Stimulated activated CD4-positive, alpha-beta T cell treated with anti-CD3 and anti-CD28 coated beads, TNF-alpha, amount 100 ng/mL, for 4 hours (primary cell): ENCODE measurements around the gene SLC4A4.
"Not testable (repeated sequence)": the region's sequence is repeated elsewhere in the genome, so short reads cannot be mapped to it uniquely, and the experiment has no call there.

Experiments used
- DNase-seq, 3 experiments: peaks; one replicate each; pipeline ENCODE4 v3.0.0-alpha.2; 2020; ENCODE audit warnings: low read depth in 3 of 3

Gene SLC4A4

GRCh38 chr4:71408961-71409360 is 70.1 kb downstream of the SLC4A4 start:
- not testable (repeated sequence) for DNase-seq

DNA sequence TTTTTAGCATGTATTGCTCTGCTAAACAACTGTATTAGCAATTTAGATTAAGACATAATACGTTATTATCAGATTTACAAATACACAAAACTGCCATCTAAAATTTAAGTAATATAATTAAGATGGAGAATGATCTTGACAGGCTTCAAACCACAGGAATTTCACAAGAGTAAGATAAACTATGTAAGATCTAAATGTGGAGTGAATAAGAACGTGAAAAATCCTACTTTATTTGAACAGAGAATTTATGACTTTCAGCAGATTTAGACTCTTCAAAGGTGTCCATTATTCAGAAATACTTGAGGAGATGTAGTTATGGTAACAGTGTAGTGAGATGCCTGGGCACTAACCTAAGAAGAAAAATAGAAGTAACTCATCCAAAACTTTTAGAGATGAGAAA is 73.2 kb downstream of the SLC4A4 start:
- no peak for DNase-seq

DNA sequence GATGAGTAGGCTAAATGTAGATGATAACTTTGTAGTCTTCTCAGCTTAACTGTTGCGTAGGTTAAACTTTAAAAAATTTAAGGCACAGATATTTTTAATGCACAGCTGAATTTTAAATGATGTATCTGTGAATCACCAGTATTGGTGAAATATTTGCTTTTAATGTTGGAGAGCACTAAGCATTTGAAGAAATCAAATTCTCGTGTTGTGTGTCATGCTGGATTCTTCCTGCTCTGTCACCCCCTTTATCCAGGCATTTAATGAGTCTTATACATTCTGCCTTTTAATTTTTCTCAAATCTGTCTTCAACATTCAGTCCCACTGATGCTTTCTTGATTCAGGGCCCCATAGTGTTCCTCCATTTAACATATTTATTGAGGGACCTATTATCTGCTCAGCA is 76.7 kb downstream of the SLC4A4 start:
- no peak for DNase-seq

GRCh38 chr4:71417150-71417549 is 78.3 kb downstream of the SLC4A4 start:
- DNase-seq: no peak

DNA sequence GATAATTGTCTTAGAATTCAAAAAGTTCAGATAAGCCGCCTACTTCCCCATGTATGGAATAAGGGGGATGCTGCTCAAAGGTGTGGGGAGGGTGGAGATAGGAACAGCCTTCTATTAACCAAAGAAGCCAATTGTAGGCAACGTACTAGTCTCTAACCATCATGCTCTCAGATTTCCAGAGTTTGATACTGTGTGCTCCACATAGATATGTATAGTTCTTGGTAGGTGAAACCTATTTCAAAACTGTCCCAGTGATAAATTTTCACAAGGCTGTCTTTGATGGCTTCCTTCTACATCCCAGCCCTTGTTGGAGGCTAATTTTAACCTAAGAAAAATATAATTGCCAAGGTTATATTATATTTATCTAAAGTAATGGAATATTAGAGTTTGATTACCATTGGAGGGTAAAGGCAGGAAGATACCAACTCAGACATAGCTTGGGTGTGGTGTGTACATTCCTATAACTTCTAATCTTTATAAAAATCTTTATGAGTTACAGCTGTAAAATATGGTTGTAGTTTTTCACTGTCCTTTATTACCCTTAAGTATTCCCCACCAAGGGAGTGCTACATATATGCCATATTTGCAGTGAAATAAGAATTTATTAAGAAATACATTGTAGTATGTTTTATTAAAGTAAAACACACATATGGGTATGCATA is 87.7 kb downstream of the SLC4A4 start:
- no peak for DNase-seq

DNA sequence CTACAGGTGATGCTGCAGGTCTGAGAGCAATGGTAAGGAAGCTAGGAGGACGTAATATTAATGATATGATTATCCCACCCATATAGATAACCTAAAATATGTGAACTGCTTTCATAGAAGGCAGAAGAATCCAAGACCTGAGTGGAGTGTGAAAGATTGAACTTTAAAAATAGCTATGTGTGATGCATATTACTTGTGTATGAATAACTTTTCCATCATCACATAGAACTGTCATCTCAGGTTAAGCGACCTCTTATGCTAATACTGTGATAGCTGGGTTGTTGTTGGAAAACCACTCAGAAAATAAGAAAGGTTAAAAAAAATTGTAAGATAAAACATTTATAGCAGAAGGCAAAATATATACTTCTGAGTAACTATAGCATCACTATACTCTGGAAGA is 90.3 kb downstream of the SLC4A4 start:
- DNase-seq: no peak

GRCh38 chr4:71429962-71430361 is 91.1 kb downstream of the SLC4A4 start:
- DNase-seq: no peak

DNA sequence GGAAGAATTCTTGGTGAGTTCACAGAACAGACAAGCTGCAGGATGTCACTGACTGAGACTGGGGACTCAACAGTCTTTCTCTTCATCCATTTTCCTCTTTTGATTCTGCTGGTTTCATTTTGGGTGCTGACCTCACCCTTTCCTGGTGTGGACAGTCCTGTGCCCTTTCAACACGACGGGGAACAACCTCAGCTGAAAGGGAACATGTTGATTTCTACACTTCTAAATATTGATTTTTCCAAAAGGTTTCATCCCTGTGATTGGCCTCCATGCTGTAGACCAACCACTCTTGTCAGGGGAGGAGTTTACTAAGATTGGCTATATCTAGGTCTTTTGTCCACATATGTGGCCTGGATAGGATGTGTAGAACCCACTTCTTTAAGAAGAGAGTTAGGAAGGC is 91.8 kb downstream of the SLC4A4 start:
- no peak for DNase-seq

DNA sequence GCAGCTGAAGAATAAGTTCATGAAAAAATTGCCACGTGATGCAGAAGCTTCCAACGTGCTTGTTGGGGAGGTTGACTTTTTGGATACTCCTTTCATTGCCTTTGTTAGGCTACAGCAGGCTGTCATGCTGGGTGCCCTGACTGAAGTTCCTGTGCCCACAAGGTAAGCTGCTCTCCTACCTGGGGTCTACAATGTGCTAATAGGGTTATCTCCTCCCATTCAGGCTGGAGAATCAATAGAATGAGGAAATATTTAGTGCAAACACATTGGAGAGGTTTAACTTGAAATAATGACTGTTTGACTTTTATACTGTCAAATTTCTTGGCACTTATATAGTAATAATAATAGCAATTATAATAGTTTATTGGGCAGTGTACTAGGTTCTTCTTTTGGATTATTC is 101.8 kb downstream of the SLC4A4 start:
- DNase-seq: no peak

GRCh38 chr4:71441186-71442169 is 102.7 kb downstream of the SLC4A4 start:
- DNase-seq: no peak

DNA sequence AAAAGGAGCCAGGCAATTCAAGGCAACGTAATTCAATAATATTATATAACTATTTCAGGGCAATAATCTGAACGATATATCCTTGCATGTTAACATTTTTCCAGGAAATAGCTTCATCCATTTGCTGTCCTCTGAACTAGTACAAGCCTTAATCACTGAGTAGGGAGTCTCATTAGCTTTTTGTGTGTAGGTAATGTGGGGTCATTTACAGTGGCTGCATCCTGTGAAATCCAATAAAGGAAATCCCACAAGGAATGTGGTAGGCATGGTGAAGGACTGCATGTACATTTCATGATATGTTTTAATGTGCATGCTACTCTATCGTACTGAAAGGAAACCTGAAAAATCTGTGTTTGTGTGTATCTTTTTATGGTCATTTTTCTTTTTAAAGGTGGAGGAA is 103.5 kb downstream of the SLC4A4 start:
- DNase-seq: no peak

DNA sequence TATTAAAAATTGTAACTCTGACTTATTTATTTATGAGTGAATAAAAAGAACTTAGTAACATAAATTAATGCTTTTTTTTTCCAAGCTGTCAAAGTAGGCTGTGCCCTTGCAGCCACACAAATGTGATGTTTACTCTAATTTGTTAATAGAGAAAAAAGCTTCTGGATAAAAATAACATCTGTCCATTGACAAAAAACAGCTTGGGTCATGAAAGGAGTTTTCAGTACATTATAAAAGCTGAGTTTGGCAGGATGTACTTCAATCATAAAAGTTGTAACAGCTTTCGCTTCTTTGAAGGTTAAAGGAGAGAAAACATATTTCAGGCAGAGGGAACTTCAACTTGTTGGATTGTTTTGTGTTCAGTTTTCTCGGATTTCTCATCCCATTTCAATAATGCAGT is 105.6 kb downstream of the SLC4A4 start:
- DNase-seq: no peak

DNA sequence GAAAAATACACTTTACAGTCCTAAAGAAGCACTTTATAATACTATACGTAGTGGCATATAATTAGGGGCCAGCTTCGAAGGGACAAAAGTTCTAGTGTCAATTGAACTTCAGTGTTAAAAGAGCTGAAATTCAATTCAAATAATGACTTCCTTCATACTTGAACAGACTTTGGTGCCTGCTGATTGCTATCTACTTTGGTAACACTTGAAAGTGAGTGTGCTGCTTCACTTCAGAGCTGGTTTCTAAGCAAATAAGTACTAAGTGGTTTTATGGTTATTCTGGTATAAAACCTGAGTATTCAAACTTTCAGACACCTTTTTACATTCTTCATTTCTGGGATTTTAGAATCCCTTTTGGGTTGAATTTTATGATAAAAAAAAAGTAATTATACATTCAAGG is 107.0 kb downstream of the SLC4A4 start:
- DNase-seq: no peak

GRCh38 chr4:71446479-71447081 is 107.8 kb downstream of the SLC4A4 start:
- no peak for DNase-seq

- no peak for DNase-seq
These were observed 110.2 kb downstream of the SLC4A4 start for GRCh38 chr4:71449040-71449439.

DNA sequence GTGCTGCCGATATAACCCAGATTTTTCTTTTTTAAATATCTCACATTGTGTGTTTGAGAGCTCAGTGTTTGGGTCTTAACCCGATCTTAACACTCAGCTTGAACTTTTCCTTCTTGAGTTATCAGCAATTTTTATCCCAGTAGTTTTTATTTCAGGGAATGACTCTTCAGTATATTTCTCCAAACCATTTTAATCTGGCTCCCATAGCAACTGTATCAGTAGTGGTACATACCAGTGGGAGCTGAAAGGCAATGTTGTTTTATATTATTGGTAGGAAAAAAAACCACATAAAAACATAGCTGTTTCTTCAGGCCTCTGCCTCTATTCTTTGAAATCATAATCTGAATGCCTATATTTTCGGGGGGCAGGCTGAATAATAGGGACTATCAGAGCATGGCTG is 111.1 kb downstream of the SLC4A4 start:
- no peak for DNase-seq

DNA sequence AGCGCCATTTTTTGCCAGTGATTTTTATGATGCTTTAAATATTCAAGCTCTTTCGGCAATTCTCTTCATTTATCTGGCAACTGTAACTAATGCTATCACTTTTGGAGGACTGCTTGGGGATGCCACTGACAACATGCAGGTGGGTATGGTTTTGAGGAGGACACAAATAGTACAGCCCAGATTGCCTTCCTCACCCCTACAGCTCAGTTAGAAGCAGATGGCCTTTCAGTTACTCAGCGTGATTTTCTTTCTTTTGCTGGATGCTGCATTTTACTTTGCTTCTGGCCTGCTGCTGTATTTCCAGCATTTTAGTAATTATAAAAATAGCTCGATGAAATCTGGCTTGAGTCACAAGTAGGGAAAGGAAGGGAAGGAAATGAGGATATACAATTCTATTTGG is 114.7 kb downstream of the SLC4A4 start:
- DNase-seq: no peak

DNA sequence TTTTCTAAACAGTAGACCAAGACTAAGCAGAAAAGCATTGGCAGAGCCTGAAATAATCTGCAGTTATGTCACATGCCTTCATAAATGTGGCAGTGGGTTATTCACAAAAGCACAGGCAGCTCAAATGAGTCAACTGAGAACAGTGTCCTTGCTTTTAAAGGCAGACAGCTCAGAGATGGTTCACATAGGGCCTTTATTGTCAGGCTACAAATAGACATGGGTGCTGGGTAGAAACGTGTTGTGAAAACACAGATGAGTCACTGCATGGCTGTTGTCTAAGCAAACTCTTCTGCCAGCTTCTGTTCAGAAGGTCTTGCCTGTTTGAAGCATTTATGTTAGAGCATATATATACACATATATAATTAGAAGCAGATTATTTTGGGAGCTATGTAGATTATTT is 118.0 kb downstream of the SLC4A4 start:
- DNase-seq: no peak

GRCh38 chr4:71460371-71460770 is 121.6 kb downstream of the SLC4A4 start:
- DNase-seq: no peak

- no peak for DNase-seq
These were observed 122.6 kb downstream of the SLC4A4 start for GRCh38 chr4:71461422-71461821.

GRCh38 chr4:71466775-71467174 is 128.0 kb downstream of the SLC4A4 start:
- DNase-seq: no peak

DNA sequence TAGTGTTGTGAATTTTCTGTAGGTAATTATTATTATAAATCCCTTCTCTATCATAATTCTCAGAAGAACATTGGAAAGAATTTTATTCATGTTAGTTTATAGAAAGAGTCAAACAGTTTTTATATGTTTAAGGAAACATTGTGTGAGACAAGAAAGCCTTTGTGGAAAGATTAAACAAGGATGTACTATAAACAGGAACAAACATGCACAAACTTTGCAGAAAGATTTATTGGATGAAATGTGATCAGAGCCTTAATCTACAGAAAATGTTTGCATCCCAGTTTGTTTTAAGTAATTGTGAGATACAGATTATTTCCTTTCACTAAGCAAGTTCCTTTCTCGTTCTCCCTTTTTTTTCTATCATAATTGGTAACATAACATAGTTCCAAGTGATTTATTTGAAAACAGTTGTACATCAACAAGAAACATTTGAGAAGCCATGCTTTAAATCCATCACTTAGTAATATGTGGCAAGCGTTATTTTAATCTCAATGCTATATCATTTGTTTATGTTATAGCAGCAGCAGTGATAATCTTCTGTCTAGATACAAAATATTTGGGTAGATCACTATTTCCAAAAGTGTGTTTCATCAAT is 129.4 kb downstream of the SLC4A4 start:
- DNase-seq: no peak
